OCI-LY7 (cell line): ENCODE results near the gene RADIL.

ENCODE experiments used
- CTCF ChIP-seq: fragments of 200-600 bp; sonication (generic); conservative IDR thresholded peaks from 2 replicates; pipeline ENCODE4 v1.5.1; 2014; ENCODE audit warnings: mild to moderate bottlenecking, antibody characterized with exemption, low read length, moderate library complexity, mixed read lengths
- EZH2phosphoT487 ChIP-seq: fragments of 200-600 bp; sonication (generic); IDR thresholded peaks from 2 replicates; pipeline ENCODE4 v1.6.1; 2018; ENCODE audit warnings: low read depth, borderline replicate concordance, mild to moderate bottlenecking, mixed run types, antibody characterized with exemption, low read length, moderate library complexity, mixed read lengths

GRCh38 chr7:4916113-4916512 lies 32.6 kb upstream of the RADIL start:
- TF ChIP-seq CTCF (no peak), EZH2phosphoT487 (no peak)
